ENCODE measurements around the gene SCUBE1.

GRCh38 chr22:43253839-43254238 is 89.3 kb downstream of the SCUBE1 start:
- TF ChIP-seq CTCF (conservative IDR thresholded peaks at IDR 0.05; ENCODE audit: low read depth in 2 of 2), result no peak
- no peak for TF ChIP-seq POLR2AphosphoS5 (IDR thresholded peaks at IDR 0.05; ENCODE audit: low read depth)
- TF ChIP-seq ZNF331 (CRISPR knock-in tag; IDR thresholded peaks at IDR 0.05; ENCODE audit: low read depth), result no peak
- no peak for TF ChIP-seq EZH2 (IDR thresholded peaks at IDR 0.05; ENCODE audit: low read depth, unreplicated experiment)
- no peak for TF ChIP-seq REST (IDR thresholded peaks at IDR 0.05; ENCODE audit: unreplicated experiment)
- TF ChIP-seq JUNB (IDR thresholded peaks at IDR 0.05; ENCODE audit: unreplicated experiment), result no peak
- no peak for TF ChIP-seq CREB1 (CRISPR knock-in tag; IDR thresholded peaks at IDR 0.05; ENCODE audit: low read depth)
- no peak for TF ChIP-seq EZH2phosphoT487 (IDR thresholded peaks at IDR 0.05; ENCODE audit: unreplicated experiment)
- no peak for TF ChIP-seq ETS1 (IDR thresholded peaks at IDR 0.05)
- TF ChIP-seq STAT1 (IDR thresholded peaks at IDR 0.05; ENCODE audit: unreplicated experiment), result no peak
